ENCODE results near the gene CTBP1.
A peak's percentile ranks its signal among the peaks of the same experiment; 100 is the strongest.

Gene CTBP1

GRCh38 chr4:1171311-1172227, 77.4 kb downstream of the CTBP1 start:
- DNase-seq, result peak; percentile 64

GRCh38 chr4:1170976-1171310, 78.0 kb downstream of the CTBP1 start:
- DNase-seq, result no peak

- DNase-seq, result no peak
Measured at GRCh38 chr4:1170156-1170975, 78.6 kb downstream of the CTBP1 start.

GRCh38 chr4:1169691-1170096, 79.2 kb downstream of the CTBP1 start:
- no peak for DNase-seq

GRCh38 chr4:1169171-1169671, 79.7 kb downstream of the CTBP1 start:
- DNase-seq, result no peak

- DNase-seq, result no peak
Measured at GRCh38 chr4:1168191-1169101, 80.5 kb downstream of the CTBP1 start.

- DNase-seq, result peak; percentile 94
Measured at GRCh38 chr4:1167244-1167949, 81.5 kb downstream of the CTBP1 start.

GRCh38 chr4:1166509-1167243, 82.3 kb downstream of the CTBP1 start:
- no peak for DNase-seq

GRCh38 chr4:1164956-1165545, 83.9 kb downstream of the CTBP1 start:
- DNase-seq, result no peak

- no peak for DNase-seq
Measured at GRCh38 chr4:1164444-1164843, 84.5 kb downstream of the CTBP1 start.

- no peak for DNase-seq
Measured at GRCh38 chr4:1164040-1164439, 84.9 kb downstream of the CTBP1 start.
